DMS53 treated with DMSO at 0.1 percent for 48 hours (cell line): ENCODE data around the gene MAP4K4.

Experiments used
- DNase-seq: peaks from one replicate; lab custom pipeline; 2025; ENCODE audit not compliant: unreplicated experiment; lab: John Stamatoyannopoulos, UW

MAP4K4 gene

DNA sequence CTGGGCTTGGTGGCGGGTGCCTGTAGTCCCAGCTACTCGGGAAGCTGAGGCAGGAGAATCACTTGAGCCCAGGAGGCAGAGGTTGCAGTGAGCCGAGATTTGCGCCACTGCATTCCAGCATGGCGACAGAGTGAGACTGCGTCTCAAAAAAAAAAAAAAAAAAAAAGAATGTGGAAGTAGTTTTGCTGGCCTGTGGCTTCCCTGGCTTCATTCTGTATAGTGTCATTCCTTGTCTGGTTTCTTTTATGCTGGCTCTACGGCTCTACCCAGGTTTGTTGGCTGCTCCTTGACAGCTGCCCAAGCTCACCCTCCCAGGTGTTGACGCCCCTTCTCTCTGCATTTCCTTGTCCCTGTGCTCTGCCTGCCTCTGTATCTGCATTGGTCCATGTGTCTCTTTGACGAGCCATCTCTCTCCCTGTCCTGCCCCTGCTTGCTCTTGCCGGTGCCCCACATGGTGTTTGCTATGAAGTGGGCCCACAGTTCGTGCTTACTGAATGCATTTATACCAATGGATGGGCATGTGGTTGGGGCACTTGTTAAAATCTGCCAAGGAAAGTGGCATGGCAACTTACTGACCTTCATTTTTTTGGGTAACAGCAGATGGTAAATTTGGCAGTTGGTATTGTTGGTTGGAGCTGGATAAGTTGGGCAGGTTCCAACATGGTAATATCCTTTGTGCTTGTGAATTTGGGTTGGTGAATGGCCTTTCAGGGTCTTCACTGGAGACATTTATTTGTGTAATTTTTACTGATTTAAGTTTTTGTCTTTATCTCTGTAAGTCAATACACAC is 113.9 kb downstream of the MAP4K4 start:
- DNase-seq: no peak

DNA sequence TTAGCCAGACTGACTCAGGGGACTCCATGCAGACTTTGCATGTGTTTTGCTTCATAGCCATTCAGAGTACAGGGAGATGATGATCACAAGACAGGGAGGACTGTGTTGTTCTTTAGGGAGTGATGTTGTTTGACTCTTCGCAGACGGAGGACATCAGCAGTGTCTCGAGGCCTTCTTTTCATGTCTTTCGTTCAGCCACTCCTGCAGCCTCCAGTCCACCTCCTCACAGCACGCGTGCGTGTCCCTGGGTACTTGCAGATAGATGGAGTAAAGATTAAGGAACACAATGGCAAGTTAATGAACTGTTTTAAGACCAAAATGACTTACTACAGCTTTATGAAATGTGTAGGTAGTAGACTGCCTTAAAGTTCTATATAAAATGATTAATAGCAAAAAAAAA is 114.7 kb downstream of the MAP4K4 start:
- no peak for DNase-seq

DNA sequence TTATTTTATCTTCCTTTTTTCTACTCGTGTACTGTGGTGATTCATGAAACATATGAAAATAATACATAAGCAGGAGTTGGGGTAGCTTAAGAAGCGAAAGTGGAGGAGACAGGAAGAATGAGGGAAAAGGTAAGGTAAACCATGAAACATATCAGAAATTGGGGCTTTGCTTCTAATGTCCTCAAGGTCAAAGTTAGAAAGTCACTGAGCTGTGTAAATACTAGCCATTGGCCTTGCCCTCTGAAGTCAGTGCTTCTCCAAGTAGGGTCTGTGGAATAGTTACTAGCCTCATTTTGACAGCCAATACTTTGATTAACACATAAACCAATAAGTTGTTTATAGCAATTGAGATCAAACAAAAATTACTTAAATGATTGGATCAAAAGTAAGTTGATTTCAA is 117.2 kb downstream of the MAP4K4 start:
- DNase-seq: no peak

DNA sequence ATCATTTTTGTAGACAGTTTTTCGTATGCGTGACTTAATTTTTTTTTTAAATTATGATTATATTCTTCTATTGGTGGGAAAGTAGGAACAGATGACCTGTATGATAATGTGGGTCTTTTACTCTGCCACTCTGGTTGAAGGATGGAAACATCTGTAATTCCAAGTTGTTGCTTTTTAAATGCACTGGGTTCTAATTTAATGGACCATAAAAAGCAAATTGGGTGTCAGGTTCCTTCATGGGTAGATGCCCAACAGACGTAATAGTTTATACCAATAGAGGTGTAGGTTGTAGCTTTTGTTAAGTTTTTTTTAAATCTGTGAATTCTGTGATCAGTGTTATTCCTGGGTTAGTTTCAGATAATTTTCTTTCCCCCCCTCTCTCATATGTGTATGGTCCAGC is 117.6 kb downstream of the MAP4K4 start:
- DNase-seq: no peak

DNA sequence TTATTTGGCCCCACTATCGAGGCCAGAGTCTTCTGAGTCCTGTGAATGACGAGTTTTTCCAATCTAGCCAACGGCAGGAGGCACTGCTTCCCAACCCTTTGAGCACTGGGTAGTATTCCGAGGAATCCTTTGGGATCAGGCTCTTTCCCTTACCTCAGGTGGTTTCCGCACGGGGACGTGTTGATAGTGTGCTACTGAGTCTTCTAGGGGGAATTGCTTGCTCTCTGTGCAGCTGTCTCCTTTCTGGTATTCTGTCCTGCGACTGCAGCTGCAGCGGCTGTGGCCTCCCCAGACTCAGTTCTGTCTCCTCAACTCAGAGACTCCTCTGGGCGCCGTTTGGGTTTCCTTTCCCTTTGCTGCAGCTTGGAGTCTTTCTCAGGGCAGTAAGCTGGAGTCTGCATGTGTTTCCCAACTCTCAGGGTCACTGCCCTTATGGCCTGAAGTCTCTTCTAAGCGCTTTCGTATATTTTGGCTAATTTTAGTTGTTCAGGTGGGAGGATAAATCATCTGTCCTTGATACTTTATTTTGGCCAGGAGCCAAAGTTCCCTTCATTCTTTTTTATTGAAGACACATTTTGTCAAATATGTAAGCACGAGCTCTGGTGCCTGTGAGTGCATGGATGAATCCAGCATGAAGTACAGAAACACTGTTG is 118.4 kb downstream of the MAP4K4 start:
- no peak for DNase-seq

DNA sequence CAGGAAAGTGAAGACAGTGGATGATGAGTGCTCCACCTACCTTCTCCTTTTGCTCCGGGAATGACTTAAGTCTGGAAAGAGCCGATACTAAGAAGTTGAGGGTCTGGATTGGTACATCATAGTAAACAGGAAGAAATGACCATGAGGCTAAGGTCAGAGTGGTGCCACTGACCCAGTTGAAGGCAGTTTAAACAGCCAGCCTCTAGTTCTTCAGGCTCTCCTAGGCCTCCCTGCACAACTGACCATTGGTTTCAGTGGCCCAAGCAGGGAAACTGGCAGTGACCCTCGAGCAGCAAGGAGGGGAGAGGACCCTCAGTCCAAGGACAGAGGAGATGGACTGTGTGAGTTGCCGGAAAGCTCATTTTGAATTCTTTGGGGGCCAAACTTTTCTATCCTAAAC is 119.1 kb downstream of the MAP4K4 start:
- no peak for DNase-seq

DNA sequence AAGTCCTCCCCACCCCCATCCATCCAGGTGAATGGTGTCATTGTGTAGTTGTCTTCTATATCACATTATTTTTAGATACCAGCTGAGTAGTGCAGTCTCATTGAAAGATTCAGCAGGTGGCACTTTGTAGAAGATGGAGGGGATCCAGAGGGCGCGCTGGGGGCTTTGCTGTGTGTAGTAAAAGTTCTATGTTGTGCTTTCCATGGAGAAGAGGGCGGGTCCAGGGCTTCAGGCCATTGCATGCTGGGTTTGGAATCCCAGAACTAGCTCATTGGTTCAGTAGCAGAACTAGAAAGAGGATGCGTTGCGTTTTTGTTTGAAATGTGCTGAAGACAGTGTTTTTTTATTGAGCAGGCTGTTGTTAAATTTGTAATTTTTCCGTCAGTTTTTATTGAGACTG is 120.0 kb downstream of the MAP4K4 start:
- no peak for DNase-seq

DNA sequence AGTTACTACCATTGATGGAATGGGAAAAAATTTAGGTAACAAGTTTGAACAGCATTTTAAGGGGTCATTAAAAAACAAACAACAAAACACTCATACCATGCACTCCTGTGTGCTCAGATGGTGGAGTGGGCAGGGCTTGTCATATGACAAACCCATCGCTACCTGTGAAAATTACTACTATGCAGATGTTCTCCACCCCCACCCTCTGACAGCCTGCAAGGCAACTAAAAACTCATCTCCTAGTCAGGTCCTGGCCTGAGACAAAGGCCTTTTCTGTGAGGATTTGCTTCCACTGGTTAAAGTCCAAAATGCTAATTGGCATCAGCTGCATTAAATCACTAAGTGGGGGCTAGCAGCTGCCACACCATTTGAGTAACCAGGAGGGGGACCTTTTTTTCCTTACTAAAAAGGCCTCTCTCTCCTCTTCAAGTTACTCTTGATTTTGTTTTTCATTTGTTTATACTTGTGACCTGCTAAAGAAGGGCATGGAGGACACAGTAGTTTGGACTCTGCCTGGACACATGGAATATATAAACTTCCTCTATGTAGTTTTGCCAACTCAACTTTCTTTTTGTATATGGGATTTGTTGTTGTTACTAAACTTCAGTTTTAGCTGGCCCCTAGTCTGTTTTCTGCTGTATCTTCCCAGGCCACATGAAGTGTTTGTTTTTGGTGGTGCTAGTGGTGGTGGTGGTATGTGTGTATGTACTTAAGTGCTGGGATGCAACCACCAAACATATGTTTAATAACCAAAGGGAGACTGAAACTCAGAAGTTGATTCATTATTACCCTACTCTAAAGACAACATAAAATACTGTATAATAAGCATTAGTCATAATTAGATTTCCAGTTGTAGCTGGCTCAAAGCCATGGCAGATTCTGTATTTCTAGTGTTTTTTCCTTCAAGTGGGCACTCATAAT is 121.3 kb downstream of the MAP4K4 start:
- no peak for DNase-seq

DNA sequence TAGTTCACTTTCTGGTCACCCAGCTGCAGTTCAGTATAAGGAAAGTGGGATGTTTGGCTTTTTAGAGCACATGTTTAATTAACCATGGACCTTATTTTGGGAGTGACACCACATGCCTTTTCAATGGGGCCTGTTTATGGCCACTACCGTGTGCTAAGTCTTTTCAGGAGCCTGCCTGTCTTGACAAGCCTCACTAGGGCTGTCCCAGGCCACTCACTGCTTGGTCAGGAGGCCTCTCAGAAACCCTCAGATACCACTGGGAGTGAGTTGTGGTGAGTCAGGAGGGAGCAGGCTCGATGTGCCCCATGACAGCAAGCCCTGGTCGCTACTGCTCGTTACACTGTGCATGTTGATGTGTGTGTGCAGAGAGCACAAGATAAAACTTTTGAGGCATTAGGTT is 123.0 kb downstream of the MAP4K4 start:
- DNase-seq: no peak

DNA sequence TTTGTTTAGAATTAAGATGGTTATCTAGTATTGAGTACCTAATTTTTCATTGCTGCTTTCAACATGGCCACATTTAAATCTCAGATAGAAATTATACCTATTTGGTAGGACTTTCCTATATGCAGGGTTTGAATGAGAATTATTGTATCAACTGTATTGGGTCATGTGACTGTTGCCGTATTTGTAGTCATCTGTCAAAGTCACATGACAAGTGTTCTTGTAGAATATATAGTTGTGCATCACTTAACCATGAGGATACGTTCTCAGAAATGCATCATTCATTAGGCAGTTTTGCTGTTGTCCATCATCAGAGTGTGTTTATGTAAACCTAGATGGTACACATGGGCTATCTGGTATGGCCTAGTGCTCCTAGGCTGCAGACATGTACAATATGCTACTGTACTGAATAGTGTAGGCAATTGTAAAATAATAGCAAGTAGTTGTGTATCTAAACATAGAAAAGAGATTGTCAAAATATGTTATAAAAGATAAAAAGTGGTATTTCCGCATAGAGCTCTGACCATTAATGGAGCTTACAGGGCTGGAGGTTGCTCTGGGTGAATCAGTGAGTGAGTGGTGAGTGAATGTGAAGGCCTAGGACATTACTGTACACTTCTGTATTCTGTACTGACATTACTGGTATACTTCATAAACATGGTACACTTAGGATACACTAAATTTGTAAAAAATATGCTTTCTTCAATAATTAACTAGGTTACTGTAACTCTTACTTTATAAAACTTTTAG is 123.7 kb downstream of the MAP4K4 start:
- DNase-seq: no peak

DNA sequence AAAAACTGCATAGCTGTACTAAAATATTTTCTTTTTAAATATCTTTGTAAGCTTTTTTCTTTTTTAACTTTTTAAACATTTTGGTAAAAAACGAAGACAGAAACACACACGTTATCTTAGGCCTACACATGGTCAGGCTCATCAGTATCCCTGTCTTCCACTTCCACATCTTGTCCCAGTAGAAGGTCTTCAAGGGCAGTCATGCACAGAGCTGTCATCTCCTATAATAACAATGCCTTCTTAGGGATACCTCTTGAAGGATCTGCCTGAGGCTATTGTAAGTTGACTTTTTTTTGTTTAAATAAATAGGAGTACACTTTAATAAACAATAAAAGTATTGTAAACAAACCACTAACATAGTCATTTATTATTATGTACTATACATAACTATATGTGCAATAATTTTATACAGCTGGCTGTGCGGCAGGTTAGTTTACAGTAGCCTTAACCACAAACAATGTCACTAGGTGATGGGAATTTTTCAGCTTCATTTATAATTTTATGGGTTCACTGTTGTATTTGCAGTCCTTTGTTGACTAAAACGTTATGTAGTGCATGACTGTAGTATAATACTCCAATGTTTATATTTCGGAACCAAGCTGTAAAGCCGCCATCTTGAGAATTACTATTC is 124.4 kb downstream of the MAP4K4 start:
- no peak for DNase-seq

DNA sequence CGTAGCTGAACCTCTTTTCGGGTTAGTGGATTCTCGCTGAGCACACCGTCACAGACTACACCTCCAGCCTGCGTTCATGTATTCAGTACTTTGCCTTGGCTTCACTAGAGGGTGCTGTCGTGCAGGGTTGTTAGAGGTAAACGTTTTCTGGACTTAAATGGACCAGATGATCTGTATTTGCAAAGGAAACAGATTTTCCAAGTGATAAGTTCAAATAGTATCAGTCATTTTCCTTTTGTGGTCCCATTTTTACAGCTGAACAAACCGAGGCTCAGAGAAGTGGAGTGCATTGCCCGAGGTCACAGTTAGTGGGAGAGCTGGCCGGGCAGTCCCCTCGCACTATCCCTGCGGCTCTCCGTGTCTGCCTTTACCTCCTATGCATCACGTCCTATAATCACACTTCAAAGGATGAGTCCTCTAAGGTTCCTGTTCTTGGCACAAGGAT is 125.9 kb downstream of the MAP4K4 start:
- peak; percentile 47 for DNase-seq

DNA sequence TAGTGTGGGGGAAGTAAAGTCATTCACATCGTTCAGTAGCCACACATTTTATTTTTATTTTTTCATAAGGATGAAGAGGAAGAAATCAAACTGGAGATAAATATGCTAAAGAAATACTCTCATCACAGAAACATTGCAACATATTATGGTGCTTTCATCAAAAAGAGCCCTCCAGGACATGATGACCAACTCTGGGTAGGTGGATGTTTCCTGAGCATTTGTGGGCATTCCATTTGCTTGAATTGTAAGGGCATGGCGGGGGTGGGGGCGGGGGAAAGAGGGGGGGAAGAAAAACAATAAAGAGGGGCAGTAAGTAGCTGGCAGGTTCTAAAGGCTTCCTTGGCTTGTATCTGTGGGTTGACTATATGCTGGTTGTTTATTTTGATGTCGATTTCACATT is 126.4 kb downstream of the MAP4K4 start:
- no peak for DNase-seq

DNA sequence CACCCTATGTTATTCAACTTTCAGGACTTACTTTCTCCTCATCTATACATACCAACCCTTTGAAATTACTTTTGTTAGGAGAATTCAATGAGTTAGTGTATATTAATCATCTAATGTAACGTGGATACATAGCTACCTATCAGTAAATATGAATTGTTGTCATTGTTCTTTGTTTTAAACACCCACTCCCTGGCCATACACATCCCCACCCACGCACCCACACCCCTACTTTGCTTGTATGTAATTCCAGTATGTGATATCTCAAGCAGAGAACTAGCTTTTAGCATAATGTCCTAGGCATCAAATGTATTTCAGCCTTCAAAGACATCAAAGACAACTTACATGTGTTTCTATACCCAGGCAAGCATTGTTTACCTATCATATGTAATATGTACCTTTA is 129.2 kb downstream of the MAP4K4 start:
- DNase-seq: no peak

DNA sequence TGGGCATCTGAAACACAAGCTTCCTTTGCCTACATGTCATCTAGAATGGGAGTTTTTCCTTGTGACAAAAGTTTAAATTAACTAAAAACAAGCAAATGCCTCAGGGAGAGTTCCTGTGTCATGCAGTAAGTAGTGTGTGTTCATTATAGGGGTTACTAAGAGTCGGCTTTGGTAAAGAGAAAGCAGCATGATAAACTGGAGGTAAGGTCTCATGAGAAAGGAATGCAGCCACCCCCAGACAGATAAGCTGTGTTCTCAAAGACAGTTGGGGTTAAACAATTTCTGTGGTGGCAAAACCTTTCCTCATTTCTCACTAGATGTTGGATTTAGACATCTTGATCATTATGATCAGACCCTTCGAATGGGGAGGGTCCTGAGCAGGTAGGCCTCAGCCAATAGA is 129.7 kb downstream of the MAP4K4 start:
- no peak for DNase-seq

DNA sequence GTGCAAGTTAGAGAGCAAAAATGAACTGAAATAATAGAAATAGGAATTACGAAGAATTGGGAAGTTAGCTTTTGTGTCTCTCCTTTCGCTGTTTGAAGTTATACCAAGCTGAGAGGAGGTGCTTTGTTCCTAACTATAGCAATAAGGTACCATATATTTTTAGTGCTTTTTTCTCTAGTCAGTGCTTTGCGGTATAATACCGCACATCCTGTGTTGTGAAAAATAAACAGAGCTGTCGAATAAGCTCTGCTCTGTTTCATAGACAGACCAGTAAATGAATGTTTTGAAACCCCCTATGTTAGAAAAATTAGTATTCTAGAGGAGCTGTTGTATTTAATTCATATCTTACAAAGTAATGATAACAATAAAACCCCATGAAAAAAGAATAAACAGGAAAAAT is 130.8 kb downstream of the MAP4K4 start:
- DNase-seq: no peak

DNA sequence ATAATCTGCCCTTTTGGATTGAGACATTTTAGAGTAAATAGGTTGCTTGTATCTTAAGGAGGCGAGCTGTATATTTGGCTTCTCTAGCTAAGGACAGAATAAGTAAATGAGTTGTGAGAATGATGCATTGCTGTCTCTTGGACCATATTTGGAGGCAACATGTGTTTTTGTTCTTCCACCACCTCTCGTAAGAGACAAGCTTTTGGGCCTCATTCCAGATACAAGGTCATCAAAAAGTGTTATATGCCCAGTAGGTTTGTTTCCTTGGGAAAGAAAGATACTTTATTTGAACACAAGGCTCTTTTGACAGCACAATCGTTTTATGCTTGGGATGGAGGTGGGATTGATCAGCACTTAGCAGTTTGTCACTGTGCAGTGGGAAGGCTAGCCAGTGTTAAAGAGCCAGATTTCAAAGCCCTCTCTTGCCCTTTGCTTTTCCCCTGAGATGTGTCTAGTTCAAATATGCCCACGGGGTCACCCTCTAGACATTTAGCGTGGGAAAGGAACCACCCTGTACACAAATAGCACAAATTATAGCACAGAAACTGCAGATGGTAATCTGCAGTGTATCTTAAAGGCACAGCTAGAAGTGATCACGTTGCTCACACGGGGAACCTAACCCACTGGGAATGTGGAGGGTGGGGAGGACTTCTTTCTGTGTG is 131.3 kb downstream of the MAP4K4 start:
- DNase-seq: no peak

DNA sequence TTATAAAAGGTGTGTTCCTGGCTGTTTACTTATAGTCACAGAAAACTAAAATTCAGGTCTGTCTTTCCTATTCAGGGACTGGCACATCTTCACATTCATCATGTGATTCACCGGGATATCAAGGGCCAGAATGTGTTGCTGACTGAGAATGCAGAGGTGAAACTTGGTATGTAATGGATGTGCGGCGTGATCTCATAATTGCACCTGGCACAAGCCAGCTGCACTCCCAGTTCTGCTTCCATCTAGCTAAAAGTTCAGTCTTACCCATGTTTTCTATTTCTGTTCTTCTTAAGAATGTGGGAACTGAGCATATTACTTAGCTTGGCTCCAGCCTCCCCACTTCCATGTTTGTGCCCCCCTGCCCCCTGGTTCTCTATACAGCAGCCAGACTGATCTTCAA is 131.9 kb downstream of the MAP4K4 start:
- DNase-seq: no peak

DNA sequence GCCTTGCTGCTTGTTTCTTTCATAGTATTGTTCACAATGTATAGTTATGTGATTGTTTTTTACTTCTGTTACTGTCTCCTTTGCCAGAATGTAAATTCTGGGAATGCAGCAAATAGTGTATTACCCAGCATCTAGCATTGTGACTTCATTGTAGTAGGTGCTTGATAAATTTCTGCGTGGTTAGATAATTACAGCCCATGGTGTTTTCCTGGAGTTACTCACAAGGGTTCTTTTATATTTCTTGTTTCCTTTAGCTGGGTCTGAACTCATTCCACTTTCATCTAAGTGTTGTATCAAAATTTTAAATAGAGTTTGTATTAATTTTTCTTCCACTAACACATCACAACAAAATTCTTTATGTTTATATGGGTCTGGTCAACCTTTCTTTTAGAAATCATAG is 132.6 kb downstream of the MAP4K4 start:
- DNase-seq: no peak

DNA sequence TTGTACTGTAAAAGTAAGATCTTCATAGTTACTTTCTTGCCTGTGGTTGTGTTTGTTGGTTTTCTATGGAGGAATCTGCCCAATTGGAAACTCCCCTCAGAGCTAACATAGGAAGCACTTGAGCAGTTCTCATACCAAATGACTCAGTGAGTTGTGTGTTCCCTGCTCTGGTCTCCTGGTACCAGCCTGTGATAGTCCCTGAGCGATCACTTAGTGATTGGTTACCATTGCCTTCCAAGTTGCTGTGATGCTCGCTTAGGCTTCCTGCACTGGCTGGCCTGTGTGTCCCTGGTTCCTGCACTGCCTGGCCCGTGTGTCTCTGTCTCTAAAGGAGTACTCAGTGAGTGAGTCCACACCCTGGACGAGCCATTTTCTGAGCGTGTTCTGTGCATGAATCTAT is 133.0 kb downstream of the MAP4K4 start:
- DNase-seq: no peak
